ENCODE data around the gene SOSTDC1.

The SOSTDC1 gene, protein sequence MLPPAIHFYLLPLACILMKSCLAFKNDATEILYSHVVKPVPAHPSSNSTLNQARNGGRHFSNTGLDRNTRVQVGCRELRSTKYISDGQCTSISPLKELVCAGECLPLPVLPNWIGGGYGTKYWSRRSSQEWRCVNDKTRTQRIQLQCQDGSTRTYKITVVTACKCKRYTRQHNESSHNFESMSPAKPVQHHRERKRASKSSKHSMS

GRCh38 chr7:16465469-16466361, at the start of gene SOSTDC1:
Gene SOSTDC1, minus strand, starts transcription at chr7:16465738. Its CDS starts 70 bp downstream, at chr7:16465668.
- CTCF ChIA-PET, result interaction anchor here (0.6 to 2.4 kb wide), 5 partner anchors 95 to 1120 kb away, joined by 3 to 10 read pairs (median 3); no protein-coding TSS in a partner anchor
- peak within 1 kb of the TSS; percentile 32; the same call in 1 of the 2 replicates for H3K27ac ChIP-seq (ENCODE audit: extremely low read depth, low read depth, low read length)
- no peaks in the 10 kb centered on the region for H3K9me3 ChIP-seq (ENCODE audit: control insufficient read depth, insufficient read depth, low read depth, low read length)
- H3K4me3 ChIP-seq (ENCODE audit: low read depth, low read length), result peak within 1 kb of the TSS; percentile 35
- POLR2A ChIA-PET, result interaction anchor here (0.8 to 2.7 kb wide), 5 partner anchors 16 to 193 kb away, joined by 3 to 15 read pairs (median 6); partner anchors contain the start of gene CRPPA
- no peak for TF ChIP-seq ZNF561 (tag by site-specific recombination; IDR thresholded peaks at IDR 0.05; ENCODE audit: borderline replicate concordance)
- 0 out of 2 replicates have a peak, but pooled peaks have one; percentile 19 for TF ChIP-seq ZNF600 (tag by site-specific recombination; IDR thresholded peaks at IDR 0.05)
- no peak for TF ChIP-seq ELK4 (IDR thresholded peaks at IDR 0.05; ENCODE audit: borderline replicate concordance, low read depth, low read length)
- TF ChIP-seq ZBTB17 (tag by site-specific recombination; IDR thresholded peaks at IDR 0.05), result peak; percentile 35; the same call in 1 of the 2 replicates
- no peaks in the 10 kb centered on the region for H3K4me1 ChIP-seq (ENCODE audit: control insufficient read depth, insufficient read depth, low read length)
- H3K36me3 ChIP-seq (ENCODE audit: control insufficient read depth in 2 of 2, insufficient read depth in 1 of 2, low read length in 2 of 2), result no peaks in the 10 kb centered on the region

GRCh38 chr7:16514729-16515128, 49.2 kb upstream of the SOSTDC1 start:
- H3K36me3 ChIP-seq (ENCODE audit: control insufficient read depth in 2 of 2, insufficient read depth in 1 of 2, low read length in 2 of 2), result no peaks in the 10 kb centered on the region
- ChIA-PET CTCF (interaction anchor here (1.2 to 1.7 kb wide), 2 partner anchors 12 to 50 kb away, joined by 4 to 5 read pairs; no protein-coding TSS in a partner anchor), POLR2A (no interaction called here)
- TF ChIP-seq OVOL3 (tag by site-specific recombination; IDR thresholded peaks at IDR 0.05), result no peak
- TF ChIP-seq, protein P1, sequence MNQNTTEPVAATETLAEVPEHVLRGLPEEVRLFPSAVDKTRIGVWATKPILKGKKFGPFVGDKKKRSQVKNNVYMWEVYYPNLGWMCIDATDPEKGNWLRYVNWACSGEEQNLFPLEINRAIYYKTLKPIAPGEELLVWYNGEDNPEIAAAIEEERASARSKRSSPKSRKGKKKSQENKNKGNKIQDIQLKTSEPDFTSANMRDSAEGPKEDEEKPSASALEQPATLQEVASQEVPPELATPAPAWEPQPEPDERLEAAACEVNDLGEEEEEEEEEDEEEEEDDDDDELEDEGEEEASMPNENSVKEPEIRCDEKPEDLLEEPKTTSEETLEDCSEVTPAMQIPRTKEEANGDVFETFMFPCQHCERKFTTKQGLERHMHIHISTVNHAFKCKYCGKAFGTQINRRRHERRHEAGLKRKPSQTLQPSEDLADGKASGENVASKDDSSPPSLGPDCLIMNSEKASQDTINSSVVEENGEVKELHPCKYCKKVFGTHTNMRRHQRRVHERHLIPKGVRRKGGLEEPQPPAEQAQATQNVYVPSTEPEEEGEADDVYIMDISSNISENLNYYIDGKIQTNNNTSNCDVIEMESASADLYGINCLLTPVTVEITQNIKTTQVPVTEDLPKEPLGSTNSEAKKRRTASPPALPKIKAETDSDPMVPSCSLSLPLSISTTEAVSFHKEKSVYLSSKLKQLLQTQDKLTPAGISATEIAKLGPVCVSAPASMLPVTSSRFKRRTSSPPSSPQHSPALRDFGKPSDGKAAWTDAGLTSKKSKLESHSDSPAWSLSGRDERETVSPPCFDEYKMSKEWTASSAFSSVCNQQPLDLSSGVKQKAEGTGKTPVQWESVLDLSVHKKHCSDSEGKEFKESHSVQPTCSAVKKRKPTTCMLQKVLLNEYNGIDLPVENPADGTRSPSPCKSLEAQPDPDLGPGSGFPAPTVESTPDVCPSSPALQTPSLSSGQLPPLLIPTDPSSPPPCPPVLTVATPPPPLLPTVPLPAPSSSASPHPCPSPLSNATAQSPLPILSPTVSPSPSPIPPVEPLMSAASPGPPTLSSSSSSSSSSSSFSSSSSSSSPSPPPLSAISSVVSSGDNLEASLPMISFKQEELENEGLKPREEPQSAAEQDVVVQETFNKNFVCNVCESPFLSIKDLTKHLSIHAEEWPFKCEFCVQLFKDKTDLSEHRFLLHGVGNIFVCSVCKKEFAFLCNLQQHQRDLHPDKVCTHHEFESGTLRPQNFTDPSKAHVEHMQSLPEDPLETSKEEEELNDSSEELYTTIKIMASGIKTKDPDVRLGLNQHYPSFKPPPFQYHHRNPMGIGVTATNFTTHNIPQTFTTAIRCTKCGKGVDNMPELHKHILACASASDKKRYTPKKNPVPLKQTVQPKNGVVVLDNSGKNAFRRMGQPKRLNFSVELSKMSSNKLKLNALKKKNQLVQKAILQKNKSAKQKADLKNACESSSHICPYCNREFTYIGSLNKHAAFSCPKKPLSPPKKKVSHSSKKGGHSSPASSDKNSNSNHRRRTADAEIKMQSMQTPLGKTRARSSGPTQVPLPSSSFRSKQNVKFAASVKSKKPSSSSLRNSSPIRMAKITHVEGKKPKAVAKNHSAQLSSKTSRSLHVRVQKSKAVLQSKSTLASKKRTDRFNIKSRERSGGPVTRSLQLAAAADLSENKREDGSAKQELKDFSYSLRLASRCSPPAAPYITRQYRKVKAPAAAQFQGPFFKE (tag by site-specific recombination; IDR thresholded peaks at IDR 0.05; ENCODE audit: borderline replicate concordance), result no peak
- no peaks in the 10 kb centered on the region for H3K9me3 ChIP-seq (ENCODE audit: control insufficient read depth, insufficient read depth, low read depth, low read length)
- no peaks in the 10 kb centered on the region for H3K4me1 ChIP-seq (ENCODE audit: control insufficient read depth, insufficient read depth, low read length)
- no peak overlapping the region for H3K4me3 ChIP-seq (ENCODE audit: low read depth, low read length)
- H3K27ac ChIP-seq (ENCODE audit: extremely low read depth, low read depth, low read length), result no peak overlapping the region

- no peak overlapping the region for H3K27ac ChIP-seq (ENCODE audit: extremely low read depth, low read depth, low read length)
- H3K36me3 ChIP-seq (ENCODE audit: control insufficient read depth in 2 of 2, insufficient read depth in 1 of 2, low read length in 2 of 2), result no peaks in the 10 kb centered on the region
- H3K9me3 ChIP-seq (ENCODE audit: control insufficient read depth, insufficient read depth, low read depth, low read length), result no peaks in the 10 kb centered on the region
- ChIA-PET CTCF (interaction anchor here (1.1 to 1.7 kb wide), 3 partner anchors 11 to 50 kb away, joined by 3 to 5 read pairs (median 4); no protein-coding TSS in a partner anchor), POLR2A (no interaction called here)
- no peaks in the 10 kb centered on the region for H3K4me1 ChIP-seq (ENCODE audit: control insufficient read depth, insufficient read depth, low read length)
- H3K4me3 ChIP-seq (ENCODE audit: low read depth, low read length), result no peak overlapping the region
- TF ChIP-seq PRDM1 (tag by site-specific recombination; IDR thresholded peaks at IDR 0.05) (no peak), ZNF747 (tag by site-specific recombination; IDR thresholded peaks at IDR 0.05) (no peak), ZNF501 (tag by site-specific recombination; IDR thresholded peaks at IDR 0.05) (no peak), YY1 (tag by site-specific recombination; IDR thresholded peaks at IDR 0.05) (no peak), ZFP69B (tag by site-specific recombination; IDR thresholded peaks at IDR 0.05) (no peak), ZNF202 (tag by site-specific recombination; IDR thresholded peaks at IDR 0.05; ENCODE audit: borderline replicate concordance) (no peak), ZNF76 (tag by site-specific recombination; IDR thresholded peaks at IDR 0.05; ENCODE audit: borderline replicate concordance, low read depth) (no peak), ZNF2 (tag by site-specific recombination; IDR thresholded peaks at IDR 0.05) (no peak), ZNF121 (tag by site-specific recombination; IDR thresholded peaks at IDR 0.05) (no peak), AEBP2 (tag by site-specific recombination; IDR thresholded peaks at IDR 0.05; ENCODE audit: borderline replicate concordance) (no peak), ZNF175 (tag by site-specific recombination; IDR thresholded peaks at IDR 0.05) (no peak), OVOL3 (tag by site-specific recombination; IDR thresholded peaks at IDR 0.05) (no peak)
Observed at GRCh38 chr7:16514271-16514670, 48.7 kb upstream of the SOSTDC1 start.
